ENCODE measurements around the gene IGF2BP3.

Gene IGF2BP3

GRCh38 chr7:23469961-23470250, 385 bp downstream of the IGF2BP3 start:
- peaks cover 18% of the 10 kb centered on the region for H3K4me1 ChIP-seq (ENCODE audit: low read depth, poor library complexity, severe bottlenecking)
- no peak overlapping the region for H3K4me3 ChIP-seq (IDR thresholded peaks at IDR 0.05; ENCODE audit: insufficient read depth, low read depth, low read length)
- no peak overlapping the region for H2AFZ ChIP-seq (ENCODE audit: low read depth)

GRCh38 chr7:23469150-23469960, 936 bp downstream of the IGF2BP3 start:
- peaks cover 88% of the 10 kb centered on the region for H3K79me2 ChIP-seq (ENCODE audit: insufficient read depth, low read depth)
- no peaks in the 10 kb centered on the region for H3K27me3 ChIP-seq (ENCODE audit: insufficient read depth, low read depth)
- H4K20me1 ChIP-seq (ENCODE audit: insufficient read depth), result peaks cover 36% of the 10 kb centered on the region
- peak overlapping the region; percentile 94 for H3K9ac ChIP-seq
- no peak overlapping the region for H2AFZ ChIP-seq (ENCODE audit: low read depth)
- TF ChIP-seq CTCF (conservative IDR thresholded peaks at IDR 0.05; ENCODE audit: low read depth, low read length), result no peak
- 0 out of 2 replicates have a peak, but pooled peaks cover 5% of the 10 kb centered on the region for H3K36me3 ChIP-seq (ENCODE audit: insufficient read depth)
- H3K4me3 ChIP-seq (IDR thresholded peaks at IDR 0.05; ENCODE audit: insufficient read depth, low read depth, low read length), result no peak overlapping the region
- H3K27ac ChIP-seq, result peak overlapping the region; percentile 95
- H3K4me1 ChIP-seq (ENCODE audit: low read depth, poor library complexity, severe bottlenecking), result peaks cover 23% of the 10 kb centered on the region
- peak overlapping the region; percentile 85 for H3K4me2 ChIP-seq

More at GRCh38 chr7:23469961-23470250, 385 bp downstream of the IGF2BP3 start:
- Histone ChIP-seq H3K27me3 (ENCODE audit: insufficient read depth, low read depth) (no peaks in the 10 kb centered on the region), H3K27ac (peak overlapping the region; percentile 95), H3K36me3 (ENCODE audit: insufficient read depth) (0 out of 2 replicates have a peak, but pooled peaks cover 5% of the 10 kb centered on the region), H3K9ac (peak overlapping the region; percentile 94), H3K4me2 (peak overlapping the region; percentile 85), H4K20me1 (ENCODE audit: insufficient read depth) (peaks cover 33% of the 10 kb centered on the region), H3K79me2 (ENCODE audit: insufficient read depth, low read depth) (peaks cover 86% of the 10 kb centered on the region)
- TF ChIP-seq CTCF (conservative IDR thresholded peaks at IDR 0.05; ENCODE audit: low read depth, low read length), result no peak

- no peak for TF ChIP-seq CTCF (conservative IDR thresholded peaks at IDR 0.05; ENCODE audit: low read depth, low read length)
- Histone ChIP-seq H3K4me2 (peak overlapping the region; percentile 85), H3K79me2 (ENCODE audit: insufficient read depth, low read depth) (peaks cover 91% of the 10 kb centered on the region), H3K36me3 (ENCODE audit: insufficient read depth) (peaks cover 5% of the 10 kb centered on the region; the same call in 1 of the 2 replicates), H4K20me1 (ENCODE audit: insufficient read depth) (peaks cover 42% of the 10 kb centered on the region), H2AFZ (ENCODE audit: low read depth) (no peak overlapping the region), H3K27ac (peak overlapping the region; percentile 95), H3K4me1 (ENCODE audit: low read depth, poor library complexity, severe bottlenecking) (peaks cover 31% of the 10 kb centered on the region), H3K9ac (peak overlapping the region; percentile 94), H3K4me3 (IDR thresholded peaks at IDR 0.05; ENCODE audit: insufficient read depth, low read depth, low read length) (no peak overlapping the region), H3K27me3 (ENCODE audit: insufficient read depth, low read depth) (no peaks in the 10 kb centered on the region)
Measured at GRCh38 chr7:23468526-23469149, 1.7 kb downstream of the IGF2BP3 start.

- no peak for TF ChIP-seq CTCF (conservative IDR thresholded peaks at IDR 0.05; ENCODE audit: low read depth, low read length)
- H3K4me1 ChIP-seq (ENCODE audit: low read depth, poor library complexity, severe bottlenecking), result peaks cover 37% of the 10 kb centered on the region
- no peak overlapping the region for H2AFZ ChIP-seq (ENCODE audit: low read depth)
- peaks cover 91% of the 10 kb centered on the region for H3K79me2 ChIP-seq (ENCODE audit: insufficient read depth, low read depth)
- peaks cover 49% of the 10 kb centered on the region for H4K20me1 ChIP-seq (ENCODE audit: insufficient read depth)
- H3K4me2 ChIP-seq, result peak overlapping the region; percentile 85
- H3K36me3 ChIP-seq (ENCODE audit: insufficient read depth), result peaks cover 5% of the 10 kb centered on the region; the same call in 1 of the 2 replicates
- H3K4me3 ChIP-seq (IDR thresholded peaks at IDR 0.05; ENCODE audit: insufficient read depth, low read depth, low read length), result no peak overlapping the region
- H3K27ac ChIP-seq, result peak overlapping the region; percentile 95
- no peaks in the 10 kb centered on the region for H3K27me3 ChIP-seq (ENCODE audit: insufficient read depth, low read depth)
- H3K9ac ChIP-seq, result peak overlapping the region; percentile 94
Measured at GRCh38 chr7:23467806-23468525, 2.3 kb downstream of the IGF2BP3 start.

All from KMS-11 (cell line).